Activated naive CD8-positive, alpha-beta T cell treated with anti-CD3 and anti-CD28 coated beads, Interleukin-2, amount 10 ng/mL, durations not matched to agents 7 days and 5 days (primary cell): ENCODE results near the gene ANGPTL2. TPM values are rescaled to one million over a fixed set of nuclear protein-coding genes. Genes with fewer than 3 reads are reported as not detected.

Experiments
- ATAC-seq: fragments of 150-1000 bp; cut with Tn5 transposase; one replicate; pipeline ENCODE4 v1.10.0; 2021; ENCODE audit warnings: low read depth, moderate library complexity
- POLR2A ChIA-PET: fragments of 350-600 bp; sonication (Branson Sonifier 250); formaldehyde crosslinking; loops from one replicate; lab custom pipeline; 2021; ENCODE audit warnings: antibody characterized with exemption; lab: Charles Lee
- DNase-seq: peaks from one replicate; pipeline ENCODE4 v3.0.0; 2021
- H3K27ac Mint-ChIP-seq: one replicate; pipeline ENCODE4 v1.8.0; 2022; ENCODE audit warnings: mild to moderate bottlenecking, mixed read lengths
- H3K27me3 Mint-ChIP-seq: one replicate; pipeline ENCODE4 v1.8.0; 2022; ENCODE audit warnings: mild to moderate bottlenecking, moderate library complexity, mixed read lengths
- H3K36me3 Mint-ChIP-seq: one replicate; pipeline ENCODE4 v1.8.0; 2021; ENCODE audit warnings: mild to moderate bottlenecking, mixed read lengths
- H3K4me1 Mint-ChIP-seq: one replicate; pipeline ENCODE4 v1.8.0; 2021; ENCODE audit warnings: mixed read lengths
- H3K4me3 Mint-ChIP-seq: one replicate; pipeline ENCODE4 v1.8.0; 2022; ENCODE audit warnings: mild to moderate bottlenecking, moderate library complexity, mixed read lengths
- H3K9me3 Mint-ChIP-seq: one replicate; pipeline ENCODE4 v1.8.0; 2021; ENCODE audit warnings: mixed read lengths
- total RNA-seq, 2 experiments: library from RNA; stranded (reverse); gene quantifications; one replicate each; pipeline ENCODE4 v1.2.3, GENCODE V29; 2021

Gene ANGPTL2
- total RNA-seq, 2 experiments from 2014 or later, result not detected

DNA sequence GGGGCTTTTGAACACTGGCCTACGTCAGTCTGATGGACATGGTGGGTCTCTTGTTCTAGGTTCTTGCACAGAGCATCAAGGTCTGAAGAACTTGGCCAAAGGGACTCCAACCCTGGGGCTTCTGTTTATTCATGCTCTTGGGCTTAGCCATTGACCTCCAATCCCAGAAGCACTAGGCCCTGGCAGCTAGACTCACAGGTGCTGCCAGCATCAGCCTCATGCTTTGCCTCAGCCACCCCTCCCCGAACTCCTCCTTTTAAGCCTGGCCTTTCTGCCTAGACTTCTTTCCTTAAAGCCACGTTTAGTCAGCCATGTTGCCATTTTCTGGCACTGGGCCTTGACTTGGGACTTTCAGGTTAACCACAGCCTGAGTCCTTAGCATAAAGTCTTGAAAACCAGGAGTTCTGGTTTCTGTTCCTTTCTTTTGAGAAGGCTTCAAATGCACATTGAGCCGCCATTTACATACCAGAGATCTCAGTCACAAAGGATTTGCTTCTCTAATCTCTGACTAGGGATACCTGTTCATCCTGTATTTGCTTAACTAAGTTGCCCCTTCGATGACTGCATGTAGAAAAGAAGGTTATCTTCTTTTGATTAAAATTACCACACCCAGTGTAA is 54.7 kb downstream of the ANGPTL2 start:
- DNase-seq (no peak), ATAC-seq (no peak)
- peaks cover 9% of the 10 kb centered on the region for H3K9me3 Mint-ChIP-seq
- no peak overlapping the region for H3K4me3 Mint-ChIP-seq
- no peaks in the 10 kb centered on the region for H3K4me1 Mint-ChIP-seq
- H3K27me3 Mint-ChIP-seq, result peaks cover 2% of the 10 kb centered on the region
- no peak overlapping the region for H3K27ac Mint-ChIP-seq
- POLR2A ChIA-PET, result no interaction called here
- H3K36me3 Mint-ChIP-seq, result peaks cover 3% of the 10 kb centered on the region

DNA sequence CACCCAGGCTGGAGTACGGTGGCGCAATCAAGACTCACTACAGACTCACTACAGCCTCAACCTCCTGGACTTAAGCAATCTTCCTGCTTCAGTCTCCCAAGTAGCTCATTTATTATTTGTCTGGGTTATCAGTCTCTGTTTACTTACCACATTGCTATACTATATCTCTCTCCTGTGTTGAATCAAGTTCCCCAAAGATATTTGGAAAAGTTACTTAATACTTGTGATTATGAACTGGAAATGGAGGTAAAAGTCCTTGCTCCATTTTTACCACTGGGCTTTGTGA is 55.6 kb downstream of the ANGPTL2 start:
- no peaks in the 10 kb centered on the region for H3K4me1 Mint-ChIP-seq

DNA sequence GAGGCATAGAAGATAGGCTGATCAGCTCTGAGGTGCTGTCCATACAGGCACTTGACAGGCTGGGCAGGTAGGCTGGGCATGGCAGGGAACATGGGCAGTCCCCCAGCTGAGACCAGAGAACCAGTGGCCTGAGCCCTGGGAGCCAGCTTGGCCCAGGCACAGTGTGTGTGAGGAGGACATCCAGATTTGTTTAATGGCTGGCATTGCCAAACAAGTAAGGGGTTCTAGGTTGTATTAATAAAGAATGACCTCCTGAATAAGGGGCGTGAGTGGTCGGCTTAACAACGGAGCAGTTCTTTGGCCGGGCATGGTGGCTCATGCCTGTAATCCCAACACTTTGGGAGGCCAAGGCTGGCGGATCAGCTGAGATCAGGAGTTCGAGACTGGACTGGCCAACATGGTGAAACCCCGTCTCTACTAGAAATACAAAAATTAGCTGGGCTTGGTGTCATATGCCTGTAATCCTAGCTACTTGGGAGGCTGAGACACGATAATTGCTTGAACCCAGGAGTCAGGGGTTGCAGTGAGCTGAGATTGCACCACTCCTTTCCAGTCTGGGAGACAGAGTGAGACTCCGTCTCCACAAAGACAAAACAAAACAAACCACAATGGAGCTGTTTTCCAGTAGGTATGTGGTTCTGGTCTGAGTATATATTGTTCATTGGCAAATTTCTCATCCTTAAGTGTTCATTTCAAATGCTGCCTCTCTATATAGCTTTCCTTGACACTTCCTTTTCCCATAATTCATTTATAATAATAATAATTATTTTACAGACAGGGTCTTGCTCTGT is 56.2 kb downstream of the ANGPTL2 start:
- H3K9me3 Mint-ChIP-seq, result peaks cover 2% of the 10 kb centered on the region
- POLR2A ChIA-PET, result no interaction called here
- H3K27me3 Mint-ChIP-seq, result peaks cover 2% of the 10 kb centered on the region
- H3K4me3 Mint-ChIP-seq, result no peak overlapping the region
- ATAC-seq (no peak), DNase-seq (no peak)
- no peaks in the 10 kb centered on the region for H3K4me1 Mint-ChIP-seq
- no peak overlapping the region for H3K27ac Mint-ChIP-seq
- H3K36me3 Mint-ChIP-seq, result no peaks in the 10 kb centered on the region

More for the DNA sequence above, 55.6 kb downstream of the ANGPTL2 start:
- no peak overlapping the region for H3K4me3 Mint-ChIP-seq
- H3K9me3 Mint-ChIP-seq, result peaks cover 3% of the 10 kb centered on the region
- H3K27me3 Mint-ChIP-seq, result peaks cover 2% of the 10 kb centered on the region
- peaks cover under 1% of the 10 kb centered on the region for H3K36me3 Mint-ChIP-seq
- H3K27ac Mint-ChIP-seq, result no peak overlapping the region
- POLR2A ChIA-PET, result no interaction called here
- ATAC-seq (no peak), DNase-seq (no peak)

DNA sequence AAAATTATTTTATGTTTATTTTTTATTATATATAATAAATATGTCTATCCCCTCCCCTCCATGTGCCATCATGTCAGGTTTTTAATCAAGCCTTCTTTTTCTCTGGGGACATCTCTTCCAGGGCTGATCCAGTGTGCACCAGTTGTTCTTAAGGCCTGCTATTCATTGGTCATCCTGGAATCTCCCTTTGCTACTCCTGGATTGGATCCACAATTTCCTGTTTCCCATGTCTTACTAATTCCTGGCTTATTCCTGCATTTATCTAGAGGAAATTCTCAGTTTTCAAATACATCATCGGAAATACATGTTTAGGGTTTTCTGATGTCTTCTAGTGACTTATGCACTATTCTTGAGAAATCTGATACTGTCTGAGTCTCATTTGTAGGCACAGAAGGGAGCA is 56.8 kb downstream of the ANGPTL2 start:
- H3K4me3 Mint-ChIP-seq, result no peak overlapping the region
- no peaks in the 10 kb centered on the region for H3K36me3 Mint-ChIP-seq
- no peak overlapping the region for H3K27ac Mint-ChIP-seq
- H3K27me3 Mint-ChIP-seq, result no peaks in the 10 kb centered on the region
- no peaks in the 10 kb centered on the region for H3K4me1 Mint-ChIP-seq
- DNase-seq (no peak), ATAC-seq (no peak)
- H3K9me3 Mint-ChIP-seq, result no peaks in the 10 kb centered on the region
- POLR2A ChIA-PET, result no interaction called here

DNA sequence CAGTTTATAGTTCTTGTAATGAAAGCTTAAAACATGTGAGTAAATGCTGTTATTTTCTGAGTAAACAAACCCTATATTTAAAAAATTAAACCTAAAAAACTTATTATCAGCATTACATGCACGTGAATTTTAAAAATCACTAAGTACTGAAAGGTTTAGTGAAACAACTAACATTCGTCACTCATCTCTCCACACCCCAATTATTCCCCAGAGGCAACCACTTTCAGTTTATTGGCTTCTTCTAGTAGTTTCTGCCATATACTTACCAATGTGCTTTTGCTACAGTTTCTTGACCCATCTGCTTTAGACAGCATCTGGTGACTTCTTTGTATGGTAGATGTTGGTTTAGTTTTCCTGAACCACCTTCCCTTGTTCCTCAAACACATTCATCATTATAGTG is 58.1 kb downstream of the ANGPTL2 start:
- Mint-ChIP-seq H3K9me3 (no peaks in the 10 kb centered on the region), H3K27ac (no peak overlapping the region), H3K4me1 (peaks cover 3% of the 10 kb centered on the region), H3K36me3 (no peaks in the 10 kb centered on the region), H3K4me3 (no peak overlapping the region), H3K27me3 (no peaks in the 10 kb centered on the region)
- ATAC-seq (no peak), DNase-seq (no peak)
- POLR2A ChIA-PET, result no interaction called here

DNA sequence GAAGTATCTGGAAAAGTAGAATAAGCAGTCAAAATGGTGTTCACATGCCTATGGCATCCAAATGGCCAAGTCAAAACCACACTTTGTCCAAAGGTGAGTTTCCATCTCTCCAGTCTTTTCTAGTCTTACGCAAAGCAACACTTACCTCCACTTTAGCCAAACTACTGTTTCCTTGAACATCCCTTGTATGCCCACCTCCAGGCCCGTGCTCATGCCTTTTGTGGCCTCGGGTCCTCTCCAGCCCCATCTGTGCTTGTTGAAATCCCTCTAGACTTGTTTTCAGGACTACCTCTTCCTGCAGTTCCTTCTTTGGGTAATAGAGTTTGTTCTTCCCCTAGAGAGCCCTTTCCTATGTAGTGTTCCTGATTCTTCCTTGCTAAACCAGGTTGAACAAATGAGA is 61.0 kb downstream of the ANGPTL2 start:
- Mint-ChIP-seq H3K27ac (no peak overlapping the region), H3K4me1 (peaks cover 9% of the 10 kb centered on the region), H3K9me3 (no peaks in the 10 kb centered on the region), H3K27me3 (no peaks in the 10 kb centered on the region), H3K4me3 (no peak overlapping the region), H3K36me3 (no peaks in the 10 kb centered on the region)
- POLR2A ChIA-PET, result no interaction called here
- DNase-seq (no peak), ATAC-seq (no peak)

DNA sequence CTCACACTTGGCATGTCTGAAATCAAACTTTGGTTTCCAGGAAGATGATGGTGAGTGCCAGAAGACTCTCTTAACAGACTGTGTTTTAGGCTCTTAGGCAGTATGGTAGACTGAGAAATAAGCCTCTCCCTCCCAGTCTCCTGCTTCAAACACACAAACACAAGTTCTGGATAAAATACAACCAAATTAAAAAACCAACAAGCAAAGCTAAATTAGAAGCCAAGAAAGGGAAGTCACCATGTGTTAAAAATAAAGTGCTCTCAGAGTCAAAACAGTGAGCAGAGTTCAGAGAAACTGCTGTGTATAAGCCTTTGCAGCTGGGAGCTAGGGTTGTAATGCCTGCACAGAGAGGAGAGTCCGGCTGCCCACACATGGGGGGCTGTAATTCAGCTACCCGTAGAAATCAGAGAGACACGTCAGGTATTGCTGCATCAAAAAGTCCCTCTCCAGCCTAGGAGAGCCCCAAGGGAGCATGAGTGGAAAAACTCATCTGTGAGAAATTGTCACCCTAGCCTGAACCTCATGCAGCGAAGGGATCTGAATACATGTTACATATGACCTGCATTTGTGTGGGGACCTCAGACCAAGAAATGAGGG is 62.6 kb downstream of the ANGPTL2 start:
- H3K36me3 Mint-ChIP-seq, result no peaks in the 10 kb centered on the region
- no peak overlapping the region for H3K4me3 Mint-ChIP-seq
- no peaks in the 10 kb centered on the region for H3K9me3 Mint-ChIP-seq
- H3K27ac Mint-ChIP-seq, result no peak overlapping the region
- DNase-seq (no peak), ATAC-seq (no peak)
- POLR2A ChIA-PET, result no interaction called here
- peaks cover 1% of the 10 kb centered on the region for H3K27me3 Mint-ChIP-seq
- H3K4me1 Mint-ChIP-seq, result peaks cover 9% of the 10 kb centered on the region

DNA sequence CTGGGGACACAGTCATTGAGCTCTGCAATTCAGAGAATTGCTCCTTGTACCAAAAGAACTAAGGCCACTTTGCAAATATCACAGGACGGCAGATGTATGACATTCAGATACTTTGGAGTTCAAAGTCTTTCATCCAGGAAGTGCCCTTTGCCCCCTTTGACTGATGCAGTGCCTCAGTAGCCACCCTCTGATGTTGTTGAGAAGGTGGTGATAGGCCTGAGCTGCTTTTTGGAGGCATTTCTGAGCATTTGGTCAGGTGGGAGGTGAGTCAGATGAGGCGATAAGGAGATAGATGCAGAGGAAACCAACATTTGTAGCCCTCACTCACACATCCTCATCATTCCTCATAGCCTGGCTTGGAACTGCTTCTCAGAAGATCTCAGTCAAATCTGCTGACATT is 63.4 kb downstream of the ANGPTL2 start:
- no peak for ATAC-seq
- DNase-seq, result no peak
- H3K4me3 Mint-ChIP-seq, result no peak overlapping the region
- H3K27me3 Mint-ChIP-seq, result peaks cover 1% of the 10 kb centered on the region
- no peaks in the 10 kb centered on the region for H3K9me3 Mint-ChIP-seq
- H3K27ac Mint-ChIP-seq, result no peak overlapping the region
- POLR2A ChIA-PET, result no interaction called here
- H3K4me1 Mint-ChIP-seq, result peaks cover 9% of the 10 kb centered on the region
- H3K36me3 Mint-ChIP-seq, result no peaks in the 10 kb centered on the region

DNA sequence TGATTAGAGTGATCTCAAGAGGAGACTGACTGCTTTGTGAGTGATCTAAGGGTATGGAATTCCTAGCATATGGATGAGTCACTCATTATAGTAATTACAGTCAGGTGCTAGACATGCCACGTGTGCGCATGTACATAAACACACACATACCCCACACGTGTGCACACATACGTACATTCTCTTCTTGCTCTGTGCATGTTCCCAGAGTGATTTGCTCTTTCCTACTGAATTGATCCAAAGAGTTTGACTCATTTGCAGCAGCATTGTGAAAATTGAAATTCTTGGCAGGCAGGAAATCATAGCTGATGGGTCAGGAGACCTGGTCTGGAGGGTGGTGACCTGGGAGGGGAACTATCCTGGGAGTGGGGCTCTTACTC is 63.8 kb downstream of the ANGPTL2 start:
- H3K36me3 Mint-ChIP-seq, result no peaks in the 10 kb centered on the region
- no peaks in the 10 kb centered on the region for H3K9me3 Mint-ChIP-seq
- peaks cover 9% of the 10 kb centered on the region for H3K4me1 Mint-ChIP-seq
- H3K4me3 Mint-ChIP-seq, result no peak overlapping the region
- ATAC-seq (no peak), DNase-seq (no peak)
- no peak overlapping the region for H3K27ac Mint-ChIP-seq
- POLR2A ChIA-PET, result no interaction called here
- peaks cover 1% of the 10 kb centered on the region for H3K27me3 Mint-ChIP-seq

DNA sequence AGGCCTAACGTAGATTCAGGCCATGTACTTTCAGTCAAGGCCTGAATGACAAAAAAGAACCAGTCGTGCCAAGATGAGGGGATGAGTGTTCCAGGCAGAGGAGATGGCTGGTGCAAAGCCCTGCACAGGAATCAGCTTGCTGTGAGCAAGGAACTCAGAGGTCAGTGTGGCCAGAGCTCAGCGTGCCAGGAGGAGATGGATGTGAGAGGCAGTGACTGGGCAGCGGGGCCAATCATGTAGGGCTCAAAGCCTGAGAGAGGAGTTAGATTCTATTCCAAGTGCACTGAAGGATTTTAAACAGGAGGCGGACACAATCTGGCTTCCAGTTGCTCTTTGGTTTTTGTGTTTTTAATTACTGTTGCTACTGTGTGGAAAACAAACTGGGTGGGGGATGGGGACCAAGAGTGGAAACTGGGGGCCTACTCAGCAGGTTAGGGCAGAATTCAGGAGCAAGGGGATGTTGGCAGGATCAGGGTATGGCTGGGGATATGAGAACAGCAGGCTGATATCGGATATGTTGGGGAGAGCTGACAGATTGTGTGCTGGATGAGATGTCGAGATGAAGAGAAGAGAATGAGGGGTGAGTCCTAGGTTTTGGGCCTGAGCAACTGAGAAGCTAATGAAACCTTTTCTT is 64.3 kb downstream of the ANGPTL2 start:
- H3K9me3 Mint-ChIP-seq, result no peaks in the 10 kb centered on the region
- DNase-seq (no peak), ATAC-seq (no peak)
- no peak overlapping the region for H3K4me3 Mint-ChIP-seq
- peaks cover 1% of the 10 kb centered on the region for H3K27me3 Mint-ChIP-seq
- no peaks in the 10 kb centered on the region for H3K36me3 Mint-ChIP-seq
- H3K4me1 Mint-ChIP-seq, result peaks cover 9% of the 10 kb centered on the region
- POLR2A ChIA-PET, result no interaction called here
- peak overlapping the region; percentile 19 for H3K27ac Mint-ChIP-seq

DNA sequence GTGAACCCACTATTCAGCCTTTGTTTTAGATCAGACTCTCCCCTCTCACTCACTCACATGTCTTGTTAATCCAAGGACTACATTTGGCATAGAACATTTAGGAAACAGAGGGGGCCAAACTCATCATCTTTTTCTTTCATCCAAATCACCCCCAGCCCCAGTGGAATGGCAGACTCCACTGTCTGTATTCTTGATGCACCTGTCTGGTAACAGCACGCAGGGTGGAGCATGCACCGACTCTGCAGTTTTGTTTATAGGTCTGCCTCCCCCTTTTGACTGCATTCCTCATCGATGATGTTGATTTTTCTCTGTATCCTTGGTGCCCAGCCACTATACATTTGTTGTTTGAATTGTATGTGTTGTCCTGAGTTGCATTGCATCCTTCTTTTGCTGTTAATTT is 66.0 kb downstream of the ANGPTL2 start:
- DNase-seq, result no peak
- Mint-ChIP-seq H3K4me3 (no peak overlapping the region), H3K4me1 (peaks cover 9% of the 10 kb centered on the region), H3K27me3 (peaks cover 1% of the 10 kb centered on the region), H3K36me3 (no peaks in the 10 kb centered on the region), H3K9me3 (no peaks in the 10 kb centered on the region), H3K27ac (no peak overlapping the region)
- no peak for ATAC-seq
- POLR2A ChIA-PET, result interaction anchor here (1.1 kb wide), 1 partner anchor 13 kb away, joined by 3 read pairs; no protein-coding TSS in a partner anchor

DNA sequence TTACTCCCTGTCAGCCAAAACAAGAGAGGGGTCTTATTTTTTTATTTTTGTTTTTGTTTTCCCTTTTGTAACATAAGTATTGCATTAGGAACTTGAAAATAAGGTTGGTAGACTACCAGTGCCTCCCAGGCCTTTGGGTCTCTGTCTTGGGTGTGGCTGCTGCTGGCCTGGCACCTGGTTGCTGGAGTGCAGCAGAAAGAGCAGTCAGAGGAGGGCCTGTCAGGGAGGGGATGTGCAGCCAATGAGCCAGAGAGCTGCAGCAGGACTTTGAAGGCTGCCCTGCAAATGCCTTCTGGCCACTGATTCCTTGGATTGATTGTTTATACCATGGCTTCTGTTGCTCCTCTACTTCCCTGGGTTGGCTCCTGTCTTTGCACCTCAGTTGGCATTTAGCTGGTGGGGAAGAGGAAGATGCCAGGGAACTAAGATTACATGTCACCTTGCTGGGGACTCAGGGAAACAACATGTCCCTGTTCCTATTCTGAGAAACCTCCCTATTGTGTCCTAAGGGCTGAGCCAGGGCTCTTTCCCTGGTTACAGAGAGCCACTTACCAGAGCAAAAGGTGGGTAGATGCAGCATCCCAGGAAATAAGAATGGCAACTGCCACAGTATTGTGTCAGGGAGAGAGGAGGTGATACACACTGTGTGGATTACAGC is 66.6 kb downstream of the ANGPTL2 start:
- H3K4me3 Mint-ChIP-seq, result no peak overlapping the region
- H3K27me3 Mint-ChIP-seq, result peaks cover 1% of the 10 kb centered on the region
- DNase-seq (no peak), ATAC-seq (no peak)
- H3K36me3 Mint-ChIP-seq, result no peaks in the 10 kb centered on the region
- peaks cover 9% of the 10 kb centered on the region for H3K4me1 Mint-ChIP-seq
- H3K9me3 Mint-ChIP-seq, result no peaks in the 10 kb centered on the region
- no peak overlapping the region for H3K27ac Mint-ChIP-seq
- POLR2A ChIA-PET, result no interaction called here

DNA sequence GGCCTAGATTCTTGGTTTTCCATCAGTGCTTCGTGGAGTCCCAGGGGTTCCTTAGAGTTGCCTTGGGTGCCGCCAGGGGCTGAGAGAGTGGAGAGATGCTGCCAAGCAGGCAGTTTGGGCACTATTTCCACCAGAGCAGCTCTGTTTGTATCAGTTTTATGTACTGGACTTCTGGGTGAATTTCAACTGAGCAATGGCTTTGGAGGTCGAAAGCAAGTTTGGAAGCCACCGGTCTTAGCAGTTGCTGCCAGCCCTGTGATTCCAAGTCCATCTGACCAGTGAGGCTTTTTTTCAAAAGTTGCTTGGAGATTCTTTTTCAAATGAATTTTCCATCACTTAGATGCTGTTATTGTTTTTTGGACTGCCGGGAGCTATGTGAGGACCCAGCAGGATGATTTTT is 68.5 kb downstream of the ANGPTL2 start:
- ATAC-seq, result no peak
- DNase-seq, result no peak
- no peaks in the 10 kb centered on the region for H3K36me3 Mint-ChIP-seq

More for the DNA sequence above, 68.5 kb downstream of the ANGPTL2 start:
- Mint-ChIP-seq H3K27me3 (peaks cover 1% of the 10 kb centered on the region), H3K4me1 (peaks cover 13% of the 10 kb centered on the region), H3K9me3 (no peaks in the 10 kb centered on the region), H3K4me3 (no peak overlapping the region), H3K27ac (no peak overlapping the region)
- POLR2A ChIA-PET, result no interaction called here
